Measurements from ENCODE around the gene LLPH.

The LLPH gene

GRCh38 chr12:66156654-66157053 lies 26.1 kb upstream of the LLPH start:
- peaks cover 0 to 2% of the 10 kb centered on the region in 2 donors for H3K9me3 Mint-ChIP-seq
- no peak for ATAC-seq (replicated peaks)

GRCh38 chr12:66154776-66155175 lies 24.2 kb upstream of the LLPH start:
- Mint-ChIP-seq H3K4me1 (peaks cover 24 to 54% of the 10 kb centered on the region in 2 donors), H3K4me3 (no peak overlapping the region), H3K36me3 (peaks cover 31 to 55% of the 10 kb centered on the region in 2 donors), H3K27ac (no peak overlapping the region), H3K27me3 (no peaks in the 10 kb centered on the region), H3K9me3 (peaks cover 0 to 2% of the 10 kb centered on the region in 2 donors)
- DNase-seq (no peak), ATAC-seq (replicated peaks) (no peak)

More at GRCh38 chr12:66156654-66157053, 26.1 kb upstream of the LLPH start:
- no peak for DNase-seq
- Mint-ChIP-seq H3K4me3 (no peak overlapping the region), H3K27me3 (no peaks in the 10 kb centered on the region), H3K4me1 (peaks cover 23 to 44% of the 10 kb centered on the region in 2 donors), H3K36me3 (peaks cover 33 to 53% of the 10 kb centered on the region in 2 donors), H3K27ac (no peak overlapping the region)

- H3K27ac Mint-ChIP-seq = no peak overlapping the region
- H3K27me3 Mint-ChIP-seq = no peaks in the 10 kb centered on the region
- DNase-seq (no peak), ATAC-seq (replicated peaks) (no peak)
- no peaks in the 10 kb centered on the region for H3K9me3 Mint-ChIP-seq
- H3K4me3 Mint-ChIP-seq = no peak overlapping the region
- H3K36me3 Mint-ChIP-seq = peaks cover 23 to 41% of the 10 kb centered on the region in 2 donors
- peaks cover 19 to 40% of the 10 kb centered on the region in 2 donors for H3K4me1 Mint-ChIP-seq
Observed at GRCh38 chr12:66152732-66153131, 22.2 kb upstream of the LLPH start.

- H3K9me3 Mint-ChIP-seq = no peaks in the 10 kb centered on the region
- H3K27ac Mint-ChIP-seq = peak overlapping the region; percentile 69
- no peak overlapping the region for H3K4me3 Mint-ChIP-seq
- DNase-seq (no peak), ATAC-seq (replicated peaks) (peak; percentile 53 to 64)
- peaks cover 13 to 38% of the 10 kb centered on the region in 2 donors for H3K4me1 Mint-ChIP-seq
- no peaks in the 10 kb centered on the region for H3K27me3 Mint-ChIP-seq
- H3K36me3 Mint-ChIP-seq = peaks cover 18 to 26% of the 10 kb centered on the region in 2 donors
Observed at GRCh38 chr12:66149702-66150398, 19.3 kb upstream of the LLPH start.

GRCh38 chr12:66144791-66145754 lies 14.5 kb upstream of the LLPH start:
- H3K27ac Mint-ChIP-seq = peak overlapping the region; percentile 38
- H3K4me3 Mint-ChIP-seq = no peak overlapping the region
- H3K9me3 Mint-ChIP-seq = peaks cover 5 to 10% of the 10 kb centered on the region in 2 donors
- peaks cover 38 to 48% of the 10 kb centered on the region in 2 donors for H3K36me3 Mint-ChIP-seq
- H3K27me3 Mint-ChIP-seq = no peaks in the 10 kb centered on the region
- ATAC-seq (replicated peaks) (no peak), DNase-seq (no peak)
- peaks cover 12 to 21% of the 10 kb centered on the region in 2 donors for H3K4me1 Mint-ChIP-seq

GRCh38 chr12:66143868-66144267 lies 13.3 kb upstream of the LLPH start:
- H3K36me3 Mint-ChIP-seq = peaks cover 48 to 54% of the 10 kb centered on the region in 2 donors

GRCh38 chr12:66142826-66143225 lies 12.3 kb upstream of the LLPH start:
- Mint-ChIP-seq H3K4me3 (no peak overlapping the region), H3K36me3 (peaks cover 44 to 53% of the 10 kb centered on the region in 2 donors), H3K4me1 (peaks cover 12 to 18% of the 10 kb centered on the region in 2 donors)

More at GRCh38 chr12:66143868-66144267, 13.3 kb upstream of the LLPH start:
- Mint-ChIP-seq H3K4me1 (peaks cover 12 to 18% of the 10 kb centered on the region in 2 donors), H3K4me3 (no peak overlapping the region), H3K9me3 (peaks cover 7 to 13% of the 10 kb centered on the region in 2 donors), H3K27ac (no peak overlapping the region), H3K27me3 (no peaks in the 10 kb centered on the region)
- ATAC-seq (replicated peaks) = no peak
- no peak for DNase-seq

GRCh38 chr12:66141299-66141698 lies 10.7 kb upstream of the LLPH start:
- Mint-ChIP-seq H3K27me3 (no peaks in the 10 kb centered on the region), H3K36me3 (peaks cover 47 to 56% of the 10 kb centered on the region in 2 donors), H3K27ac (no peak overlapping the region), H3K4me1 (peaks cover 12 to 18% of the 10 kb centered on the region in 2 donors), H3K4me3 (no peak overlapping the region), H3K9me3 (peaks cover 7 to 13% of the 10 kb centered on the region in 2 donors)
- ATAC-seq (replicated peaks) (no peak), DNase-seq (no peak)

More at GRCh38 chr12:66142826-66143225, 12.3 kb upstream of the LLPH start:
- Mint-ChIP-seq H3K9me3 (peaks cover 7 to 13% of the 10 kb centered on the region in 2 donors), H3K27ac (no peak overlapping the region), H3K27me3 (no peaks in the 10 kb centered on the region)
- no peak for DNase-seq
- no peak for ATAC-seq (replicated peaks)

GRCh38 chr12:66140731-66141130 lies 10.2 kb upstream of the LLPH start:
- no peaks in the 10 kb centered on the region for H3K27me3 Mint-ChIP-seq
- peaks cover 8 to 13% of the 10 kb centered on the region in 2 donors for H3K4me1 Mint-ChIP-seq
- peaks cover 7 to 13% of the 10 kb centered on the region in 2 donors for H3K9me3 Mint-ChIP-seq
- peaks cover 46 to 59% of the 10 kb centered on the region in 2 donors for H3K36me3 Mint-ChIP-seq
- DNase-seq (no peak), ATAC-seq (replicated peaks) (no peak)
- H3K27ac Mint-ChIP-seq = peak overlapping the region; percentile 42
- H3K4me3 Mint-ChIP-seq = no peak overlapping the region

GRCh38 chr12:66139328-66139727 lies 8.8 kb upstream of the LLPH start:
- peaks cover 42 to 51% of the 10 kb centered on the region in 2 donors for H3K36me3 Mint-ChIP-seq
- DNase-seq = no peak
- H3K9me3 Mint-ChIP-seq = peaks cover 7 to 13% of the 10 kb centered on the region in 2 donors
- H3K27me3 Mint-ChIP-seq = no peaks in the 10 kb centered on the region
- peaks cover 0 to 2% of the 10 kb centered on the region in 2 donors for H3K4me1 Mint-ChIP-seq
- H3K27ac Mint-ChIP-seq = no peak overlapping the region
- no peak for ATAC-seq (replicated peaks)
- no peak overlapping the region for H3K4me3 Mint-ChIP-seq

- no peak for ATAC-seq (replicated peaks)
- Mint-ChIP-seq H3K27ac (no peak overlapping the region), H3K9me3 (peaks cover 7 to 13% of the 10 kb centered on the region in 2 donors), H3K27me3 (no peaks in the 10 kb centered on the region), H3K4me3 (no peak overlapping the region), H3K36me3 (peaks cover 41 to 44% of the 10 kb centered on the region in 2 donors), H3K4me1 (peaks cover 0 to 2% of the 10 kb centered on the region in 2 donors)
- DNase-seq = no peak
Observed at GRCh38 chr12:66137937-66138336, 7.4 kb upstream of the LLPH start.

- H3K9me3 Mint-ChIP-seq = no peaks in the 10 kb centered on the region
- ATAC-seq (replicated peaks) = no peak
- H3K27me3 Mint-ChIP-seq = no peaks in the 10 kb centered on the region
- no peak for DNase-seq
- no peak overlapping the region for H3K4me3 Mint-ChIP-seq
- H3K36me3 Mint-ChIP-seq = peaks cover 19 to 36% of the 10 kb centered on the region in 2 donors
- H3K27ac Mint-ChIP-seq = no peak overlapping the region
- H3K4me1 Mint-ChIP-seq = peaks cover 21 to 22% of the 10 kb centered on the region in 2 donors
Observed at GRCh38 chr12:66132408-66132807, 1.9 kb upstream of the LLPH start.

GRCh38 chr12:66131067-66131688 lies 628 bp upstream of the LLPH start:
- peaks cover 28 to 44% of the 10 kb centered on the region in 2 donors for H3K36me3 Mint-ChIP-seq
- H3K4me1 Mint-ChIP-seq = peaks cover 24 to 26% of the 10 kb centered on the region in 2 donors
- peak overlapping the region; percentile 98 for H3K27ac Mint-ChIP-seq
- no peak for DNase-seq
- peak overlapping the region; percentile 88 to 96 for H3K4me3 Mint-ChIP-seq
- peak; percentile 69 to 71 for ATAC-seq (replicated peaks)
- H3K9me3 Mint-ChIP-seq = no peaks in the 10 kb centered on the region
- H3K27me3 Mint-ChIP-seq = no peaks in the 10 kb centered on the region

- H3K27me3 Mint-ChIP-seq = no peaks in the 10 kb centered on the region
- peak overlapping the region; percentile 88 to 96 for H3K4me3 Mint-ChIP-seq
- DNase-seq (no peak), ATAC-seq (replicated peaks) (peak; percentile 16 to 25)
- H3K4me1 Mint-ChIP-seq = peaks cover 31 to 34% of the 10 kb centered on the region in 2 donors
- H3K27ac Mint-ChIP-seq = peak overlapping the region; percentile 98
- H3K36me3 Mint-ChIP-seq = peaks cover 35 to 54% of the 10 kb centered on the region in 2 donors
- no peaks in the 10 kb centered on the region for H3K9me3 Mint-ChIP-seq
Observed at GRCh38 chr12:66129934-66130266, 650 bp downstream of the LLPH start.

Measured in stimulated activated naive B cell treated with anti-CD40 and anti-IgM and Interleukin-4, amounts not matched to agents 10 μg/mL and 1 μg/mL and 100 μg/mL, for 72 hours (primary cell).